IMR-90 (cell line): ENCODE data around the gene SLIT3. TPM values are rescaled to one million over a fixed set of nuclear protein-coding genes. Genes with fewer than 3 reads are reported as not detected.

Experiments
- ATAC-seq: fragments of 200-7000 bp; cut with Tn5 transposase; 2 replicates; pipeline ENCODE4 v1.9.1; 2020; ENCODE audit warnings: low read depth, mild to moderate bottlenecking, moderate library complexity
- BruUV-seq: library from RNA; stranded (reverse); fragments of 400-500 nt; replicated peaks from 2 replicates; lab custom pipeline; 2021; lab: Mats Ljungman, UMichigan
- CTCF ChIA-PET: fragments of 300-600 bp; formaldehyde crosslinking; extraction: SDS; loops from one replicate; lab custom pipeline; 2021; ENCODE audit warnings: antibody characterized with exemption; lab: Yijun Ruan, JAX
- POLR2A ChIA-PET: fragments of 300-600 bp; sonication (Branson Sonifier 250); formaldehyde crosslinking; loops from one replicate; lab custom pipeline; 2022; ENCODE audit warnings: antibody characterized with exemption; ENCODE audit not compliant: unreplicated experiment; lab: Charles Lee
- DNase-seq: peaks from one replicate; pipeline ENCODE4 v3.0.0; 2013
- H2AFZ ChIP-seq: replicated peaks from 2 replicates; pipeline ENCODE3; 2013; ENCODE audit warnings: low read length, mild to moderate bottlenecking; ENCODE audit not compliant: poor library complexity
- H2AK5ac ChIP-seq: 2 replicates; pipeline ENCODE4 v1.6.1; 2013; ENCODE audit warnings: low read depth, low read length, inconsistent platforms
- H2AK9ac ChIP-seq: replicated peaks from 2 replicates; pipeline ENCODE3; 2013; ENCODE audit warnings: mild to moderate bottlenecking, low read depth, low read length, moderate library complexity; ENCODE audit not compliant: poor library complexity
- H2BK120ac ChIP-seq: 2 replicates; pipeline ENCODE4 v1.6.1; 2013; ENCODE audit warnings: low read depth, low read length, inconsistent platforms
- H2BK15ac ChIP-seq: 3 replicates; pipeline ENCODE4 v1.6.1; 2013; ENCODE audit warnings: low read depth, low read length, inconsistent platforms
- H2BK20ac ChIP-seq: 2 replicates; pipeline ENCODE4 v1.6.1; 2013; ENCODE audit warnings: low read depth, mild to moderate bottlenecking, inconsistent platforms, low read length, moderate library complexity
- H2BK5ac ChIP-seq: 2 replicates; pipeline ENCODE4 v1.6.1; 2013; ENCODE audit warnings: mild to moderate bottlenecking, low read depth, low read length, inconsistent platforms; ENCODE audit not compliant: poor library complexity, severe bottlenecking
- H3K14ac ChIP-seq: replicated peaks from 2 replicates; pipeline ENCODE4 v1.6.1; 2013; ENCODE audit warnings: low read depth, low read length, inconsistent platforms
- H3K18ac ChIP-seq: 2 replicates; pipeline ENCODE4 v1.6.1; 2013; ENCODE audit warnings: low read depth, low read length, control low read depth
- H3K23ac ChIP-seq: 2 replicates; pipeline ENCODE4 v1.6.1; 2013; ENCODE audit warnings: low read depth, low read length, inconsistent platforms
- H3K27ac ChIP-seq: 2 replicates; pipeline ENCODE4 v1.5.1; 2013; ENCODE audit warnings: mild to moderate bottlenecking, control low read depth, low read length; ENCODE audit not compliant: insufficient read depth
- H3K27me3 ChIP-seq: 2 replicates; pipeline ENCODE4 v1.6.1; 2013; ENCODE audit warnings: low read length; ENCODE audit not compliant: control insufficient read depth, insufficient read depth
- H3K36me3 ChIP-seq: 2 replicates; pipeline ENCODE4 v1.6.1; 2013; ENCODE audit warnings: low read length, mixed read lengths; ENCODE audit not compliant: control insufficient read depth, insufficient read depth
- H3K4ac ChIP-seq: 2 replicates; pipeline ENCODE4 v1.6.1; 2013; ENCODE audit warnings: low read depth, low read length, inconsistent platforms
- H3K4me1 ChIP-seq: 2 replicates; pipeline ENCODE4 v1.6.1; 2013; ENCODE audit warnings: low read length, mixed read lengths; ENCODE audit not compliant: control insufficient read depth, insufficient read depth
- H3K4me2 ChIP-seq: 2 replicates; pipeline ENCODE4 v1.6.1; 2013; ENCODE audit warnings: low read depth, mild to moderate bottlenecking, control low read depth, low read length, moderate library complexity
- H3K4me3 ChIP-seq: 2 replicates; pipeline ENCODE4 v1.5.1; 2013; ENCODE audit warnings: low read depth, mild to moderate bottlenecking, control low read depth, low read length, moderate library complexity; ENCODE audit not compliant: insufficient read depth
- H3K56ac ChIP-seq: 2 replicates; pipeline ENCODE4 v1.6.1; 2013; ENCODE audit warnings: low read length, inconsistent platforms; ENCODE audit not compliant: insufficient read depth; ENCODE audit errors: extremely low read depth
- H3K79me1 ChIP-seq, 2 experiments: 2 replicates each; pipeline ENCODE4 v1.6.1; 2013; ENCODE audit warnings: low read length in 2 of 2, inconsistent platforms in 1 of 2, low read depth in 1 of 2
- H3K9ac ChIP-seq: 2 replicates; pipeline ENCODE4 v1.6.1; 2013; ENCODE audit warnings: low read depth, low read length, control low read depth
- H3K9me1 ChIP-seq: 2 replicates; pipeline ENCODE4 v1.6.1; 2013; ENCODE audit warnings: low read length, inconsistent platforms; ENCODE audit not compliant: insufficient read depth
- H3K9me3 ChIP-seq: 2 replicates; pipeline ENCODE4 v1.6.1; 2013; ENCODE audit warnings: low read length; ENCODE audit not compliant: control insufficient read depth, insufficient read depth
- H4K20me1 ChIP-seq: 2 replicates; pipeline ENCODE4 v1.6.1; 2013; ENCODE audit warnings: low read length, inconsistent platforms; ENCODE audit not compliant: insufficient read depth
- H4K5ac ChIP-seq: 2 replicates; pipeline ENCODE4 v1.6.1; 2013; ENCODE audit warnings: mild to moderate bottlenecking, low read depth, low read length, control low read depth
- H4K8ac ChIP-seq, 2 experiments: 2 replicates each; pipeline ENCODE4 v1.6.1; 2013; ENCODE audit warnings: low read depth in 2 of 2, low read length in 2 of 2, control low read depth in 1 of 2, inconsistent platforms in 1 of 2
- H4K91ac ChIP-seq: 2 replicates; pipeline ENCODE4 v1.6.1; 2013; ENCODE audit warnings: low read depth, low read length, inconsistent platforms; ENCODE audit not compliant: insufficient read depth
- BHLHE40 ChIP-seq: fragments of 150-350 bp; IDR thresholded peaks from 2 replicates; pipeline ENCODE4 v1.6.1; 2016; ENCODE audit warnings: mild to moderate bottlenecking, low read depth, low read length
- CEBPB ChIP-seq: IDR thresholded peaks from 2 replicates; pipeline ENCODE4 v1.6.1; 2012; ENCODE audit warnings: low read depth, low read length, improper control_type of control experiment
- CHD1 ChIP-seq: IDR thresholded peaks from 2 replicates; pipeline ENCODE4 v1.6.1; 2012; ENCODE audit warnings: low read depth, low read length, improper control_type of control experiment
- FOS ChIP-seq: fragments of 150-350 bp; IDR thresholded peaks from 2 replicates; pipeline ENCODE4 v1.6.1; 2016; ENCODE audit warnings: low read depth, low read length
- MAFK ChIP-seq: IDR thresholded peaks from 2 replicates; pipeline ENCODE4 v1.6.1; 2012; ENCODE audit warnings: low read depth, low read length, improper control_type of control experiment
- MAZ ChIP-seq: IDR thresholded peaks from 2 replicates; pipeline ENCODE4 v1.6.1; 2012; ENCODE audit warnings: low read depth, mild to moderate bottlenecking, low read length, improper control_type of control experiment, moderate library complexity, borderline replicate concordance
- MXI1 ChIP-seq: IDR thresholded peaks from 2 replicates; pipeline ENCODE4 v1.6.1; 2012; ENCODE audit warnings: low read depth, mild to moderate bottlenecking, low read length, moderate library complexity, borderline replicate concordance
- NFE2L2 ChIP-seq: fragments of 150-350 bp; IDR thresholded peaks from 2 replicates; pipeline ENCODE4 v1.6.1; 2016; ENCODE audit warnings: low read depth, mild to moderate bottlenecking, low read length
- POLR2A ChIP-seq: IDR thresholded peaks from 2 replicates; pipeline ENCODE4 v1.6.1; 2012; ENCODE audit warnings: mild to moderate bottlenecking, low read depth, low read length
- RAD21 ChIP-seq: IDR thresholded peaks from 2 replicates; pipeline ENCODE4 v1.6.1; 2012; ENCODE audit warnings: low read length, improper control_type of control experiment
- RCOR1 ChIP-seq: IDR thresholded peaks from 2 replicates; pipeline ENCODE4 v1.6.1; 2012; ENCODE audit warnings: mild to moderate bottlenecking, low read length, improper control_type of control experiment; ENCODE audit not compliant: insufficient replicate concordance
- RFX5 ChIP-seq: IDR thresholded peaks from 2 replicates; pipeline ENCODE4 v1.8.0; 2012; ENCODE audit warnings: low read depth, mild to moderate bottlenecking, low read length, moderate library complexity
- SMC3 ChIP-seq: fragments of 150-350 bp; IDR thresholded peaks from 2 replicates; pipeline ENCODE4 v1.6.1; 2016; ENCODE audit warnings: low read depth, mild to moderate bottlenecking, antibody characterized with exemption, low read length, moderate library complexity
- WGBS, 2 experiments: methylation state at CpG; one replicate each; pipeline versions ENCODE4 v1.1.5 to v1.1.7; 2013; ENCODE audit warnings: missing lambda C conversion rate in 2 of 2; ENCODE audit not compliant: insufficient read length in 1 of 2; ENCODE audit errors: extremely low coverage in 2 of 2; 5-methylcytosine and 5-hydroxymethylcytosine counted together
- dilution Hi-C: fragments of 300-500 bp; cut with HindIII; formaldehyde crosslinking; loops from one replicate; pipeline ENCODE4 v1.14.3; 2018; ENCODE audit warnings: low sequenced_read_pairs; ENCODE audit not compliant: unreplicated experiment
- in situ Hi-C: fragments of 300-500 bp; cut with MboI; formaldehyde crosslinking; loops from 3 replicates; pipeline ENCODE4 v1.14.3; 2019; ENCODE audit warnings: low sequenced_read_pairs, inconsistent platforms, mixed read lengths
- intact Hi-C: fragments of 100-400 bp; cut with micrococcal nuclease; formaldehyde crosslinking; loops from 2 replicates; pipeline ENCODE4 v1.10.0; 2022
- polyA plus RNA-seq, 3 experiments: library from polyadenylated mRNA; depleted of rRNA; stranded (reverse); fragments of >200 nt; gene quantifications; 2 replicates each; pipeline ENCODE4 v1.2.3, GENCODE V29; 2012; ENCODE audit warnings: low replicate concordance in 1 of 3
- total RNA-seq: library from RNA; depleted of rRNA; stranded (reverse); fragments of >200 nt; gene quantifications from 2 replicates; pipeline ENCODE4 v1.2.3, GENCODE V29; 2012
- TF ChIP-seq, protein P1 (sequence below): fragments of 150-350 bp; IDR thresholded peaks from 2 replicates; pipeline ENCODE4 v1.6.1; 2016; ENCODE audit warnings: low read depth, mild to moderate bottlenecking, low read length, moderate library complexity, borderline replicate concordance
- TF ChIP-seq, protein P2 (sequence below): fragments of 150-350 bp; IDR thresholded peaks from 2 replicates; pipeline ENCODE4 v1.6.1; 2017; ENCODE audit warnings: mild to moderate bottlenecking, antibody characterized with exemption, low read length, low read depth
- TF ChIP-seq, protein P3 (sequence below): conservative IDR thresholded peaks from 2 replicates; pipeline ENCODE4 v1.5.1; 2012; ENCODE audit warnings: mild to moderate bottlenecking, low read depth, low read length, improper control_type of control experiment

The SLIT3 gene
- total and polyA plus RNA-seq, 2 of the 4 experiments (the other 2 are of a cell fraction) = 0.18 to 0.50 TPM

DNA sequence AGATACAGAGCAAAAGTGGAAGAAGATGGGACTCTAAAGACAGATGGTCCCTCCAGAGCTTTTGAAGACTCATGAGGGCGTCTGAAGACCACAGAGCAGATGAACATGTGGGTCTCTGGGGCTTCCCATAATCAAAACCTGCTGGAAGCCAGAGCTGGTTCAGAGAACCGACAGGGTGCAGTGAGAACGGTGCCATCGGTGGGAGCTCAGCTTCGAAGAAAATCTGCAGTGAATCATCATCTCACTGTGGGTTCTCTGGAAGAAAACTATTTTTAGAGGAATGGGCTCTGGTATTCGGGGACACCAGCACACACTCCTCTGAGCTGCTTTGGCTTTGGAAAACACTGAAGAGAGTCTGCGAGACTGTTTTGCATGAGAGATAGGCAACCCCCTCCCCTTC lies 499.4 kb downstream of the SLIT3 start:
- no peak overlapping the region for H4K5ac ChIP-seq
- no peaks in the 10 kb centered on the region for H4K20me1 ChIP-seq
- no TSS peak for BruUV-seq
- H3K36me3 ChIP-seq = no peaks in the 10 kb centered on the region
- H3K56ac ChIP-seq = no peak overlapping the region
- no peak overlapping the region for H2AK5ac ChIP-seq
- H3K4me1 ChIP-seq = no peaks in the 10 kb centered on the region
- no peak overlapping the region for H2BK20ac ChIP-seq
- H3K14ac ChIP-seq = no peak overlapping the region
- H3K23ac ChIP-seq = no peak overlapping the region
- no peaks in the 10 kb centered on the region for H3K79me1 ChIP-seq
- in situ Hi-C loops = loop anchor here (25.0 kb wide), 1 partner anchor 539 kb away; no protein-coding TSS in a partner anchor
- no peak overlapping the region for H2AFZ ChIP-seq
- no peak overlapping the region for H2BK120ac ChIP-seq
- POLR2A ChIA-PET = no interaction called here
- TF ChIP-seq MAZ = no peak
- TF ChIP-seq, protein P1, sequence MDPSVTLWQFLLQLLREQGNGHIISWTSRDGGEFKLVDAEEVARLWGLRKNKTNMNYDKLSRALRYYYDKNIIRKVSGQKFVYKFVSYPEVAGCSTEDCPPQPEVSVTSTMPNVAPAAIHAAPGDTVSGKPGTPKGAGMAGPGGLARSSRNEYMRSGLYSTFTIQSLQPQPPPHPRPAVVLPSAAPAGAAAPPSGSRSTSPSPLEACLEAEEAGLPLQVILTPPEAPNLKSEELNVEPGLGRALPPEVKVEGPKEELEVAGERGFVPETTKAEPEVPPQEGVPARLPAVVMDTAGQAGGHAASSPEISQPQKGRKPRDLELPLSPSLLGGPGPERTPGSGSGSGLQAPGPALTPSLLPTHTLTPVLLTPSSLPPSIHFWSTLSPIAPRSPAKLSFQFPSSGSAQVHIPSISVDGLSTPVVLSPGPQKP = no peak
- no peak for TF ChIP-seq NFE2L2
- TF ChIP-seq, protein P2, sequence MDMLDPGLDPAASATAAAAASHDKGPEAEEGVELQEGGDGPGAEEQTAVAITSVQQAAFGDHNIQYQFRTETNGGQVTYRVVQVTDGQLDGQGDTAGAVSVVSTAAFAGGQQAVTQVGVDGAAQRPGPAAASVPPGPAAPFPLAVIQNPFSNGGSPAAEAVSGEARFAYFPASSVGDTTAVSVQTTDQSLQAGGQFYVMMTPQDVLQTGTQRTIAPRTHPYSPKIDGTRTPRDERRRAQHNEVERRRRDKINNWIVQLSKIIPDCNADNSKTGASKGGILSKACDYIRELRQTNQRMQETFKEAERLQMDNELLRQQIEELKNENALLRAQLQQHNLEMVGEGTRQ = no peak
- no peak for TF ChIP-seq RCOR1
- TF ChIP-seq MXI1 = no peak
- no peak for TF ChIP-seq MAFK
- TF ChIP-seq RAD21 = no peak
- no peak for TF ChIP-seq FOS
- TF ChIP-seq BHLHE40 = no peak
- no peak for TF ChIP-seq RFX5
- no peak for TF ChIP-seq CHD1
- TF ChIP-seq POLR2A = no peak
- no peak for TF ChIP-seq CEBPB
- TF ChIP-seq, protein P3, sequence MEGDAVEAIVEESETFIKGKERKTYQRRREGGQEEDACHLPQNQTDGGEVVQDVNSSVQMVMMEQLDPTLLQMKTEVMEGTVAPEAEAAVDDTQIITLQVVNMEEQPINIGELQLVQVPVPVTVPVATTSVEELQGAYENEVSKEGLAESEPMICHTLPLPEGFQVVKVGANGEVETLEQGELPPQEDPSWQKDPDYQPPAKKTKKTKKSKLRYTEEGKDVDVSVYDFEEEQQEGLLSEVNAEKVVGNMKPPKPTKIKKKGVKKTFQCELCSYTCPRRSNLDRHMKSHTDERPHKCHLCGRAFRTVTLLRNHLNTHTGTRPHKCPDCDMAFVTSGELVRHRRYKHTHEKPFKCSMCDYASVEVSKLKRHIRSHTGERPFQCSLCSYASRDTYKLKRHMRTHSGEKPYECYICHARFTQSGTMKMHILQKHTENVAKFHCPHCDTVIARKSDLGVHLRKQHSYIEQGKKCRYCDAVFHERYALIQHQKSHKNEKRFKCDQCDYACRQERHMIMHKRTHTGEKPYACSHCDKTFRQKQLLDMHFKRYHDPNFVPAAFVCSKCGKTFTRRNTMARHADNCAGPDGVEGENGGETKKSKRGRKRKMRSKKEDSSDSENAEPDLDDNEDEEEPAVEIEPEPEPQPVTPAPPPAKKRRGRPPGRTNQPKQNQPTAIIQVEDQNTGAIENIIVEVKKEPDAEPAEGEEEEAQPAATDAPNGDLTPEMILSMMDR = no peak
- no peak for TF ChIP-seq SMC3
- CTCF ChIA-PET = interaction anchor here (0.7 to 1.6 kb wide), 2 partner anchors 12 to 42 kb away, joined by 3 to 4 read pairs; no protein-coding TSS in a partner anchor
- no peak overlapping the region for H2BK15ac ChIP-seq
- no peak overlapping the region for H2AK9ac ChIP-seq
- DNase-seq (no peak), ATAC-seq (no peak)
- H3K27me3 ChIP-seq = no peaks in the 10 kb centered on the region
- dilution Hi-C loops = no loop called here
- intact Hi-C loops = no loop called here
- WGBS, 2 experiments = 0% methylated on average over 1 of the region's 7 CpGs; no CpG with 5 or more reads in 1 of the 2 experiments
- no peak overlapping the region for H3K4me3 ChIP-seq
- H4K91ac ChIP-seq = no peak overlapping the region
- no peak overlapping the region for H3K9ac ChIP-seq
- H3K27ac ChIP-seq = no peak overlapping the region
- H3K4ac ChIP-seq = no peak overlapping the region
- no peak overlapping the region for H3K18ac ChIP-seq
- no peak overlapping the region for H4K8ac ChIP-seq
- H2BK5ac ChIP-seq = no peak overlapping the region
- H3K4me2 ChIP-seq = no peak overlapping the region
- H3K9me1 ChIP-seq = no peaks in the 10 kb centered on the region
- H3K9me3 ChIP-seq = no peaks in the 10 kb centered on the region
